HepG2 (cell line): ENCODE data around the gene C2orf81. TPM values are rescaled to one million over a fixed set of nuclear protein-coding genes. Genes with fewer than 3 reads are reported as not detected.

Source experiments
- ATAC-seq: fragments of 200-7000 bp; cut with Tn5 transposase; 3 replicates; pipeline ENCODE4 v1.9.1; 2020; ENCODE audit warnings: mild to moderate bottlenecking, moderate library complexity
- BruUV-seq: library from RNA; stranded (reverse); fragments of 400-500 nt; replicated peaks from 2 replicates; lab custom pipeline; 2021; lab: Mats Ljungman, UMichigan
- CTCF ChIA-PET: fragments of 300-600 bp; formaldehyde crosslinking; extraction: SDS; loops from one replicate; lab custom pipeline; 2021; ENCODE audit warnings: low total read pairs, inconsistent platforms, low intra/inter-chr PET ratio; lab: Yijun Ruan, JAX
- POLR2A ChIA-PET: fragments of 350-600 bp; sonication (Branson Sonifier 250); formaldehyde crosslinking; loops from one replicate; lab custom pipeline; 2020; ENCODE audit warnings: antibody characterized with exemption, inconsistent platforms; lab: Yijun Ruan, JAX
- DNase-seq: peaks from one replicate; pipeline ENCODE4 v3.0.0-alpha.2; 2015; ENCODE audit warnings: low spot score
- FAIRE-seq: peaks from 3 replicates; lab custom pipeline; 2011; peaks lifted over from hg19 to GRCh38; lab: Jason Lieb, UNC
- H2AFZ ChIP-seq: one replicate; pipeline ENCODE4 v1.6.1; 2011; ENCODE audit warnings: low read length, inconsistent platforms
- H3K27ac ChIP-seq: fragments of 300-600 bp; 3 replicates; pipeline ENCODE4 v1.8.0; 2011; ENCODE audit warnings: mixed run types, mild to moderate bottlenecking, mixed read lengths, low read length, inconsistent platforms; ENCODE audit not compliant: insufficient read depth; ENCODE audit errors: extremely low read length
- H3K27me3 ChIP-seq, 2 experiments: fragments of 200-600 bp in 1 of 2; 2 replicates in 1 of 2; 3 replicates in 1 of 2; pipeline versions ENCODE4 v1.6.0 to v1.8.0; 2011; ENCODE audit warnings: low read length in 2 of 2, mild to moderate bottlenecking in 2 of 2, moderate library complexity in 2 of 2, inconsistent platforms in 1 of 2; ENCODE audit not compliant: insufficient read depth in 2 of 2, control insufficient read depth in 1 of 2
- H3K36me3 ChIP-seq, 2 experiments: fragments of 200-600 bp in 1 of 2; replicated peaks in 1 of 2; 2 replicates in 1 of 2; 3 replicates in 1 of 2; pipeline versions ENCODE4 v1.5.1 to v1.8.0; 2011; ENCODE audit warnings: low read length in 2 of 2, inconsistent platforms in 1 of 2; ENCODE audit not compliant: insufficient read depth in 2 of 2, control insufficient read depth in 1 of 2
- H3K4me1 ChIP-seq: 2 replicates; pipeline ENCODE4 v1.5.1; 2012; ENCODE audit warnings: low read length, inconsistent platforms; ENCODE audit not compliant: insufficient read depth
- H3K4me2 ChIP-seq: 2 replicates; pipeline ENCODE4 v1.6.0; 2011; ENCODE audit warnings: low read depth, low read length, inconsistent platforms
- H3K4me3 ChIP-seq, 3 experiments: fragments of 200-600 bp in 1 of 3; sonication (generic), shearing (Covaris generic) in 1 of 3; replicated peaks in 1 of 3; 2 replicates each; pipeline ENCODE4 v1.5.1; 2011 to 2016; ENCODE audit warnings: low read length in 3 of 3, inconsistent platforms in 2 of 3, low read depth in 2 of 3, mild to moderate bottlenecking in 2 of 3, control low read depth in 1 of 3, mixed read lengths in 1 of 3; ENCODE audit not compliant: insufficient read depth in 1 of 3
- H3K79me2 ChIP-seq: one replicate; pipeline ENCODE4 v1.6.1; 2011; ENCODE audit warnings: low read length, inconsistent platforms; ENCODE audit not compliant: insufficient read depth
- H3K9ac ChIP-seq: 2 replicates; pipeline ENCODE4 v1.6.0; 2011; ENCODE audit warnings: mild to moderate bottlenecking, low read depth, low read length, inconsistent platforms; ENCODE audit not compliant: insufficient read depth
- H3K9me3 ChIP-seq: 2 replicates; pipeline ENCODE4 v1.5.1; 2012; ENCODE audit warnings: mild to moderate bottlenecking, low read length
- H4K20me1 ChIP-seq: 2 replicates; pipeline ENCODE4 v1.6.0; 2011; ENCODE audit warnings: inconsistent platforms, mild to moderate bottlenecking, low read length, moderate library complexity; ENCODE audit not compliant: insufficient read depth
- FOXM1 ChIP-seq: sonication (generic); formaldehyde crosslinking; IDR thresholded peaks from 2 replicates; pipeline ENCODE4 v1.5.0; 2020; ENCODE audit warnings: missing genetic modification reagents
- GABPA ChIP-seq, 2 experiments: IDR thresholded peaks; 2 replicates each; pipeline ENCODE4 v1.6.1; 2011 to 2016; ENCODE audit warnings: low read depth in 2 of 2, low read length in 1 of 2, missing biosample characterization in 1 of 2, missing genetic modification characterization in 1 of 2
- GFI1 ChIP-seq: sonication (generic); formaldehyde crosslinking; IDR thresholded peaks from 2 replicates; pipeline ENCODE4 v1.5.0; 2020; ENCODE audit warnings: missing genetic modification reagents, mild to moderate bottlenecking, borderline replicate concordance
- IKZF4 ChIP-seq: sonication (generic); formaldehyde crosslinking; IDR thresholded peaks from 2 replicates; pipeline ENCODE4 v1.5.1; 2020; ENCODE audit warnings: borderline replicate concordance, mild to moderate bottlenecking, low read depth, missing genetic modification reagents; ENCODE audit errors: not compliant biosample characterization
- IRX3 ChIP-seq: sonication (generic); formaldehyde crosslinking; IDR thresholded peaks from 2 replicates; pipeline ENCODE4 v1.8.1; 2023; ENCODE audit warnings: mild to moderate bottlenecking, low read depth, missing genetic modification reagents, borderline replicate concordance
- NFRKB ChIP-seq: fragments of 450-650 bp; IDR thresholded peaks from 2 replicates; pipeline ENCODE4 v1.6.1; 2017
- PHF20 ChIP-seq: sonication (generic); formaldehyde crosslinking; IDR thresholded peaks from 2 replicates; pipeline ENCODE4 v1.5.0; 2020; ENCODE audit warnings: mild to moderate bottlenecking, missing genetic modification reagents
- PHF21A ChIP-seq: sonication (generic); formaldehyde crosslinking; IDR thresholded peaks from 2 replicates; pipeline ENCODE4 v1.5.0; 2020; ENCODE audit warnings: mild to moderate bottlenecking, missing genetic modification reagents
- SP140L ChIP-seq: sonication (generic); formaldehyde crosslinking; IDR thresholded peaks from 2 replicates; pipeline ENCODE4 v1.4.0; 2020; ENCODE audit warnings: missing genetic modification reagents, borderline replicate concordance
- TRIM24 ChIP-seq: sonication (generic); formaldehyde crosslinking; IDR thresholded peaks from 2 replicates; pipeline ENCODE4 v1.8.0; 2022; ENCODE audit warnings: mild to moderate bottlenecking, missing genetic modification reagents
- ZNF282 ChIP-seq: fragments of 450-650 bp; IDR thresholded peaks from 2 replicates; pipeline ENCODE4 v1.6.1; 2018; ENCODE audit not compliant: partially characterized antibody
- ZNF382 ChIP-seq: sonication (generic); formaldehyde crosslinking; IDR thresholded peaks from 2 replicates; pipeline ENCODE4 v1.5.0; 2020; ENCODE audit warnings: missing genetic modification reagents, mild to moderate bottlenecking, borderline replicate concordance
- ZNF777 ChIP-seq: sonication (generic); formaldehyde crosslinking; IDR thresholded peaks from 2 replicates; pipeline ENCODE4 v1.4.0; 2020; ENCODE audit warnings: missing genetic modification reagents
- ZSCAN20 ChIP-seq: sonication (generic); formaldehyde crosslinking; IDR thresholded peaks from 2 replicates; pipeline ENCODE4 v1.4.0; 2020; ENCODE audit warnings: missing genetic modification reagents, mild to moderate bottlenecking, borderline replicate concordance
- WGBS: methylation state at CpG from one replicate; pipeline ENCODE4 v1.1.6; 2017; ENCODE audit warnings: low lambda C conversion rate; 5-methylcytosine and 5-hydroxymethylcytosine counted together
- in situ Hi-C: cut with HindIII; loops from 2 replicates; pipeline ENCODE4 v1.10.0; 2017; ENCODE audit warnings: low pct_unique_long_range_greater_than_20kb; ENCODE audit not compliant: extremely low pct_ligation_motif_present
- intact Hi-C: fragments of 100-400 bp; cut with micrococcal nuclease; formaldehyde crosslinking; loops from one replicate; pipeline ENCODE4 v1.10.0; 2022; ENCODE audit not compliant: unreplicated experiment
- polyA plus RNA-seq, 8 experiments: library from polyadenylated mRNA; depleted of rRNA in 3 of 8; stranded (reverse) in 7 of 8; unstranded in 1 of 8; fragments of >200 nt; fragmentation: Illumina TruSeq in 4 of 8; extraction: Trizol in 4 of 8; gene quantifications; 2 replicates each; pipeline versions ENCODE4 v1.2.1 to v1.2.3, GENCODE V29; 2011 to 2016; ENCODE audit warnings: low read depth in 4 of 8, missing spikeins in 1 of 8, mixed read lengths in 1 of 8; ENCODE audit not compliant: insufficient read depth in 1 of 8
- total RNA-seq, 5 experiments: library from RNA; depleted of rRNA; stranded (reverse); fragments of >200 nt; fragmentation: Illumina TruSeq; extraction: Trizol; gene quantifications; 2 replicates each; pipeline ENCODE4 v1.2.3, GENCODE V29; 2016; ENCODE audit warnings: low read depth in 1 of 5
- TF ChIP-seq, protein P1 (sequence below): sonication (generic); formaldehyde crosslinking; IDR thresholded peaks from 2 replicates; pipeline ENCODE4 v1.8.0; 2022; ENCODE audit warnings: low read depth, missing genetic modification reagents
- TF ChIP-seq, protein P2 (sequence below): sonication (generic); formaldehyde crosslinking; conservative IDR thresholded peaks from 2 replicates; pipeline ENCODE4 v1.8.1; 2023; ENCODE audit warnings: missing genetic modification reagents

Gene C2orf81
- total and polyA plus RNA-seq, 2 of the 13 experiments (the other 11 are each of a cell fraction or from before 2014, with no cell fraction given): 0.15 to 0.17 TPM

DNA sequence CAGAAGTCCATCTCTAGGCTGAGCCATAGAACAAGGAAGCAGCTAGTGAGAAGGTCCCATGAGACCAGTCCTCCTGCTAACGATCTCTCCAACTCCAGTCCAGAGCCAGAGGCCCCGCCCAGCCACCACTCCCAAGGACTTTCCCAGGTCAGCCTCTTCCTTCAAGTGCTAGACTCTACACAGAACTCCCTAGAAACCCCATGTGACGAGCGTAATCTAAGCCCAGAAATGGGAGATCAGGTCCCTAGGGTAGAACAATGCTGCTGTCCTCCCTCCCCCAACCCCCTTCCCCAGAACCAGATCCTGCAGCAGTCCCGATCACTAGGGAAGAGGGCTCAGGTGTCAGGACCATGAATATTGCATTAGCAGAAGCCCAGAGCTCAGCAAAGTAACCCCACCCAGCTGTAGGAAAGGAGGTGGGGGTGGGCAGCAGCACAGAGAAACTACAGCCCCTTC, 48.2 kb downstream of the C2orf81 start (continued):
- TF ChIP-seq GFI1 (CRISPR knock-in tag) (no peak), PHF20 (CRISPR knock-in tag) (no peak)

DNA sequence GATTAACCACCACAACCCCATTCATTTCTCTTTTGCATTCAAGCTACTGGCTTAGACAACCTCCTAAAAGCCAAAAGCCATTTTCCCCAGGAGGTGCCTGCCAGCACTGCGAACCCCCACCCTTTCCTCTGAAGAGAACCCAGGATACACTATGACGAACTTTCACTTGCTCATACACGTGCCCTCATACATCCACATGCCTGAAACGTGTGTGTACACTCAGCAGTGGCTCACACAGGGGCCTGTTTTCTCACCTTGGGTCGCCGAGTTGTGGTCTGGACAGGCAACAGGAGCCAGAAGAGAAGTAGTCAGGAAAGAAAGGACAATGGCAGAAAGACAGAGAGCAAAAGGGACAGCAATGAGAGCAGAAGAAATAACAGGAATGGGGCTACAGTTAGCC, 48.7 kb downstream of the C2orf81 start:
- Histone ChIP-seq H3K4me2 (no peak overlapping the region), H4K20me1 (no peaks in the 10 kb centered on the region; the same call in 1 of the 2 replicates), H3K79me2 (no peaks in the 10 kb centered on the region), H3K9me3 (no peaks in the 10 kb centered on the region), H3K27me3 (no peaks in the 10 kb centered on the region), H3K4me3 (no peak overlapping the region), H2AFZ (no peak overlapping the region), H3K36me3 (peaks cover 52 to 70% of the 10 kb centered on the region in 2 experiments), H3K4me1 (no peaks in the 10 kb centered on the region), H3K9ac (no peak overlapping the region), H3K27ac (no peak overlapping the region)
- FAIRE-seq: no peak
- TF ChIP-seq ZNF777: no peak
- no peak for TF ChIP-seq ZNF282
- no peak for TF ChIP-seq NFRKB
- TF ChIP-seq, protein P1, sequence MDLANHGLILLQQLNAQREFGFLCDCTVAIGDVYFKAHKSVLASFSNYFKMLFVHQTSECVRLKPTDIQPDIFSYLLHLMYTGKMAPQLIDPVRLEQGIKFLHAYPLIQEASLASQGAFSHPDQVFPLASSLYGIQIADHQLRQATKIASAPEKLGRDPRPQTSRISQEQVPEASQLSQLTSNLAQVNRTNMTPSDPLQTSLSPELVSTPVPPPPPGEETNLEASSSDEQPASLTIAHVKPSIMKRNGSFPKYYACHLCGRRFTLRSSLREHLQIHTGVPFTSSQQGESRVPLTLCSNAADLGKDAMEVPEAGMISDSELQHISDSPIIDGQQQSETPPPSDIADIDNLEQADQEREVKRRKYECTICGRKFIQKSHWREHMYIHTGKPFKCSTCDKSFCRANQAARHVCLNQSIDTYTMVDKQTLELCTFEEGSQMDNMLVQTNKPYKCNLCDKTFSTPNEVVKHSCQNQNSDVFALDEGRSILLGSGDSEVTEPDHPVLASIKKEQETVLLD (CRISPR knock-in tag): no peak
- no peak for TF ChIP-seq ZSCAN20 (CRISPR knock-in tag)
- no peak for TF ChIP-seq IRX3
- no peak for TF ChIP-seq GABPA (IDR thresholded peaks at IDR 0.05; ENCODE audit: low read depth, low read length)
- no peak for TF ChIP-seq GABPA (CRISPR knock-in tag; IDR thresholded peaks at IDR 0.05; ENCODE audit: low read depth)
- TF ChIP-seq PHF21A: no peak
- no peak for TF ChIP-seq IKZF4
- TF ChIP-seq TRIM24 (CRISPR knock-in tag): no peak
- no peak for TF ChIP-seq FOXM1 (CRISPR knock-in tag)
- no peak for TF ChIP-seq ZNF382 (CRISPR knock-in tag)
- TF ChIP-seq, protein P2, sequence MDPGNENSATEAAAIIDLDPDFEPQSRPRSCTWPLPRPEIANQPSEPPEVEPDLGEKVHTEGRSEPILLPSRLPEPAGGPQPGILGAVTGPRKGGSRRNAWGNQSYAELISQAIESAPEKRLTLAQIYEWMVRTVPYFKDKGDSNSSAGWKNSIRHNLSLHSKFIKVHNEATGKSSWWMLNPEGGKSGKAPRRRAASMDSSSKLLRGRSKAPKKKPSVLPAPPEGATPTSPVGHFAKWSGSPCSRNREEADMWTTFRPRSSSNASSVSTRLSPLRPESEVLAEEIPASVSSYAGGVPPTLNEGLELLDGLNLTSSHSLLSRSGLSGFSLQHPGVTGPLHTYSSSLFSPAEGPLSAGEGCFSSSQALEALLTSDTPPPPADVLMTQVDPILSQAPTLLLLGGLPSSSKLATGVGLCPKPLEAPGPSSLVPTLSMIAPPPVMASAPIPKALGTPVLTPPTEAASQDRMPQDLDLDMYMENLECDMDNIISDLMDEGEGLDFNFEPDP (CRISPR knock-in tag): no peak
- no peak for TF ChIP-seq SP140L (CRISPR knock-in tag)
- 94% methylated on average over 6 of the region's 6 CpGs for WGBS
- ChIA-PET POLR2A (no interaction called here), CTCF (no interaction called here)
- in situ Hi-C loops (no loop called here), intact Hi-C loops (no loop called here)
- no peak for ATAC-seq
- DNase-seq: no peak
- BruUV-seq: no TSS peak
